ENCODE measurements around the gene POMC. TPM values are rescaled to one million over a fixed set of nuclear protein-coding genes. Genes with fewer than 3 reads are reported as not detected.

POMC gene
- polyA plus RNA-seq, 1 donor from 2014 or later, result not detected

DNA sequence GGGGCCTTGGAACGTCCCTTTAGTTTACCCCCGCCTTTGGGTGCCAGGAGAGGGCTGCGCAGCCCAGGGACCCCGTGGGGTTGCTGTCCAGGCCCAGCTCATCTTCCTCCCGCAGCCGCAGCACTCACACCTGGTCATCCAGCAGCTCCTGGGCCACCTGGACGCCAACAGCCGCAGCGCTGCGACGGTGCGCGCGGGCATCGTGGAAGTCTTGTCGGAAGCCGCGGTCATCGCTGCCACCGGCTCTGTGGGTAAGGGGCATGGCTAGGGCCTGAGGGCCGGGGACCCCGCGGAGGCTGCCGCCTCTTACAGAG lies 37.2 kb downstream of the POMC start:
- no peak overlapping the region for H3K4me3 ChIP-seq (ENCODE audit: low read length)
- H3K36me3 ChIP-seq (ENCODE audit: insufficient read depth, low read length), result no peaks in the 10 kb centered on the region
- H3K27ac ChIP-seq (ENCODE audit: low read length), result no peak overlapping the region
- no peaks in the 10 kb centered on the region for H3F3A ChIP-seq (ENCODE audit: insufficient read depth, low read length, poor library complexity, severe bottlenecking)
- no peaks in the 10 kb centered on the region for H3K79me2 ChIP-seq (replicated peaks; ENCODE audit: insufficient read depth, low read length)
- no peak overlapping the region for H2AFZ ChIP-seq (ENCODE audit: low read depth, low read length)
- TF ChIP-seq MXI1 (conservative IDR thresholded peaks at IDR 0.05; ENCODE audit: poor library complexity, severe bottlenecking) (no peak), RAD21 (conservative IDR thresholded peaks at IDR 0.05) (no peak), SMC3 (conservative IDR thresholded peaks at IDR 0.05; ENCODE audit: poor library complexity) (no peak), EP300 (conservative IDR thresholded peaks at IDR 0.05; ENCODE audit: poor library complexity, severe bottlenecking) (no peak), POLR2AphosphoS5 (IDR thresholded peaks at IDR 0.05) (no peak), TAF1 (IDR thresholded peaks at IDR 0.05; ENCODE audit: low read depth) (no peak)
- TF ChIP-seq, protein P1, sequence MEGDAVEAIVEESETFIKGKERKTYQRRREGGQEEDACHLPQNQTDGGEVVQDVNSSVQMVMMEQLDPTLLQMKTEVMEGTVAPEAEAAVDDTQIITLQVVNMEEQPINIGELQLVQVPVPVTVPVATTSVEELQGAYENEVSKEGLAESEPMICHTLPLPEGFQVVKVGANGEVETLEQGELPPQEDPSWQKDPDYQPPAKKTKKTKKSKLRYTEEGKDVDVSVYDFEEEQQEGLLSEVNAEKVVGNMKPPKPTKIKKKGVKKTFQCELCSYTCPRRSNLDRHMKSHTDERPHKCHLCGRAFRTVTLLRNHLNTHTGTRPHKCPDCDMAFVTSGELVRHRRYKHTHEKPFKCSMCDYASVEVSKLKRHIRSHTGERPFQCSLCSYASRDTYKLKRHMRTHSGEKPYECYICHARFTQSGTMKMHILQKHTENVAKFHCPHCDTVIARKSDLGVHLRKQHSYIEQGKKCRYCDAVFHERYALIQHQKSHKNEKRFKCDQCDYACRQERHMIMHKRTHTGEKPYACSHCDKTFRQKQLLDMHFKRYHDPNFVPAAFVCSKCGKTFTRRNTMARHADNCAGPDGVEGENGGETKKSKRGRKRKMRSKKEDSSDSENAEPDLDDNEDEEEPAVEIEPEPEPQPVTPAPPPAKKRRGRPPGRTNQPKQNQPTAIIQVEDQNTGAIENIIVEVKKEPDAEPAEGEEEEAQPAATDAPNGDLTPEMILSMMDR (IDR thresholded peaks at IDR 0.05; ENCODE audit: poor library complexity, severe bottlenecking), result no peak
- no peak overlapping the region for H3K9ac ChIP-seq (ENCODE audit: low read length)
- H3K4me2 ChIP-seq (ENCODE audit: low read length), result no peak overlapping the region
- no peaks in the 10 kb centered on the region for H3K9me3 ChIP-seq (ENCODE audit: low read length)
- no peaks in the 10 kb centered on the region for H4K20me1 ChIP-seq (ENCODE audit: insufficient read depth)
- H3K27me3 ChIP-seq (ENCODE audit: insufficient read depth, low read depth, low read length), result no peaks in the 10 kb centered on the region
- no peaks in the 10 kb centered on the region for H3K9me2 ChIP-seq (ENCODE audit: insufficient read depth, low read length)

DNA sequence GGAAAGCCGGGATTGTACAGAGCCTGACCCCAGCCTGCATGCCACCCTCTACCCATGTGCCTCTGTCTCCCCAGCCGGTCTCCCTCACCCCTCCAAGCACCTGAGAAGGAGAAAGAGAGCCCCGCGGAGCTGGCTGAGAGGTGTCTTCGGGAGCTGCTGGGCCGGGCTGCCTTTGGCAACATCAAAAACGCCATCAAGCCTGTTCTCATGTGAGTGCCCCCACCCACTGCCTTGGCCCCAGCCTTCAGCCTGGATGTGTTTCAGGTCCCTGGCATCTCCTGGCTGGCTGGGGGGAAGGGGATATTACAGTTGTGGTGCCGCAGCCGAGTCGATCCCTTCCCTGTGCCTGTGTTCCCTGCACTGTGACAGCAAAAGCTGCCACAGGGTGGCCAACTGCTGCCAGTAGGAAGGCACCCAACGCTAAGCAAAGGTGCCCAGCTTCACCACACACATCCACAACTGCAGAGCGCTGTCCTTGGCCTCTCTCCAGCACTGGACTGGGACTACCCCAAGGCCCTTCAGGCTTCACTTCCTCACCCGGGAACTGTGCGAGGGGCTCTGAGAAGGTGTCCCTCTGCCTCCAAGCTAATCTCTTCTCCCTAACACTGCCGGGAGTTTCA lies 38.4 kb downstream of the POMC start:
- H3K9ac ChIP-seq (ENCODE audit: low read length), result no peak overlapping the region
- no peak overlapping the region for H2AFZ ChIP-seq (ENCODE audit: low read depth, low read length)
- no peaks in the 10 kb centered on the region for H3K36me3 ChIP-seq (ENCODE audit: insufficient read depth, low read length)
- H4K20me1 ChIP-seq (ENCODE audit: insufficient read depth), result no peaks in the 10 kb centered on the region
- no peaks in the 10 kb centered on the region for H3K9me3 ChIP-seq (ENCODE audit: low read length)
- no peaks in the 10 kb centered on the region for H3K27me3 ChIP-seq (ENCODE audit: insufficient read depth, low read depth, low read length)
- no peak overlapping the region for H3K4me3 ChIP-seq (ENCODE audit: low read length)
- no peaks in the 10 kb centered on the region for H3K9me2 ChIP-seq (ENCODE audit: insufficient read depth, low read length)
- no peak for TF ChIP-seq RAD21 (conservative IDR thresholded peaks at IDR 0.05)
- TF ChIP-seq, protein P2, sequence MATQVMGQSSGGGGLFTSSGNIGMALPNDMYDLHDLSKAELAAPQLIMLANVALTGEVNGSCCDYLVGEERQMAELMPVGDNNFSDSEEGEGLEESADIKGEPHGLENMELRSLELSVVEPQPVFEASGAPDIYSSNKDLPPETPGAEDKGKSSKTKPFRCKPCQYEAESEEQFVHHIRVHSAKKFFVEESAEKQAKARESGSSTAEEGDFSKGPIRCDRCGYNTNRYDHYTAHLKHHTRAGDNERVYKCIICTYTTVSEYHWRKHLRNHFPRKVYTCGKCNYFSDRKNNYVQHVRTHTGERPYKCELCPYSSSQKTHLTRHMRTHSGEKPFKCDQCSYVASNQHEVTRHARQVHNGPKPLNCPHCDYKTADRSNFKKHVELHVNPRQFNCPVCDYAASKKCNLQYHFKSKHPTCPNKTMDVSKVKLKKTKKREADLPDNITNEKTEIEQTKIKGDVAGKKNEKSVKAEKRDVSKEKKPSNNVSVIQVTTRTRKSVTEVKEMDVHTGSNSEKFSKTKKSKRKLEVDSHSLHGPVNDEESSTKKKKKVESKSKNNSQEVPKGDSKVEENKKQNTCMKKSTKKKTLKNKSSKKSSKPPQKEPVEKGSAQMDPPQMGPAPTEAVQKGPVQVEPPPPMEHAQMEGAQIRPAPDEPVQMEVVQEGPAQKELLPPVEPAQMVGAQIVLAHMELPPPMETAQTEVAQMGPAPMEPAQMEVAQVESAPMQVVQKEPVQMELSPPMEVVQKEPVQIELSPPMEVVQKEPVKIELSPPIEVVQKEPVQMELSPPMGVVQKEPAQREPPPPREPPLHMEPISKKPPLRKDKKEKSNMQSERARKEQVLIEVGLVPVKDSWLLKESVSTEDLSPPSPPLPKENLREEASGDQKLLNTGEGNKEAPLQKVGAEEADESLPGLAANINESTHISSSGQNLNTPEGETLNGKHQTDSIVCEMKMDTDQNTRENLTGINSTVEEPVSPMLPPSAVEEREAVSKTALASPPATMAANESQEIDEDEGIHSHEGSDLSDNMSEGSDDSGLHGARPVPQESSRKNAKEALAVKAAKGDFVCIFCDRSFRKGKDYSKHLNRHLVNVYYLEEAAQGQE (IDR thresholded peaks at IDR 0.05; ENCODE audit: borderline replicate concordance), result no peak
- TF ChIP-seq EP300 (conservative IDR thresholded peaks at IDR 0.05; ENCODE audit: poor library complexity, severe bottlenecking), result no peak
- TF ChIP-seq, protein P1 (IDR thresholded peaks at IDR 0.05; ENCODE audit: poor library complexity, severe bottlenecking), result no peak
- no peak for TF ChIP-seq MXI1 (conservative IDR thresholded peaks at IDR 0.05; ENCODE audit: poor library complexity, severe bottlenecking)
- no peak for TF ChIP-seq EZH2 (IDR thresholded peaks at IDR 0.05; ENCODE audit: borderline replicate concordance, insufficient read depth, low read length, poor library complexity, severe bottlenecking)
- no peak for TF ChIP-seq POLR2AphosphoS5 (IDR thresholded peaks at IDR 0.05)
- TF ChIP-seq TAF1 (IDR thresholded peaks at IDR 0.05; ENCODE audit: low read depth), result no peak
- TF ChIP-seq SMC3 (conservative IDR thresholded peaks at IDR 0.05; ENCODE audit: poor library complexity), result no peak
- no peaks in the 10 kb centered on the region for H3F3A ChIP-seq (ENCODE audit: insufficient read depth, low read length, poor library complexity, severe bottlenecking)
- no peaks in the 10 kb centered on the region for H3K79me2 ChIP-seq (replicated peaks; ENCODE audit: insufficient read depth, low read length)
- no peak overlapping the region for H3K4me2 ChIP-seq (ENCODE audit: low read length)
- H3K27ac ChIP-seq (ENCODE audit: low read length), result no peak overlapping the region

Data from neural cell (in vitro differentiated cells).